ENCODE measurements around the gene IFT43. TPM values are rescaled to one million over a fixed set of nuclear protein-coding genes. Genes with fewer than 3 reads are reported as not detected.
"Not testable (repeated sequence)": the region's sequence is repeated elsewhere in the genome, so short reads cannot be mapped to it uniquely, and the experiment has no call there.

Gene IFT43
- total RNA-seq, 1 experiment from 2014 or later: 37.9 TPM

DNA sequence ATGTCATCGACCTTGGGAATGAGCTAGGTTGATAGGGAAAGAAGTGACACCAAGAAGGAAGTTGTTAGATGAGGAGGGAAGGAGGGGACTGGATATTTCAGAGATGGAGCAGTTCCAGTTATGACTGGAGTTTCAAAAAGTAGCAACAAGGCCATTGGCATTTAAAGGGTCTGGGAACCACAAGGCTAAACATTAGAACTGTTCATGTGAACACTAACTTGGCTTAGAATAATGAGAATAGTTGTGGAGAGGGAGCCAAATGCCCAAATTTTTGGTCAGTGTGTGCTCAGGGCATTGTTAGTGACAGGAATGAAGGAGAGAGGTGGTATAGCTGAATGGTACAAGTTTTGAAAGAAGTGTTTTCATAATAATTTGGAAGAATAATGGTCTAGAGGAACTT, 16.8 kb downstream of the IFT43 start:
- CTCF ChIA-PET: interaction anchor here (0.6 kb wide), 1 partner anchor 467 kb away, joined by 3 read pairs; no protein-coding TSS in a partner anchor
- Mint-ChIP-seq H3K4me1 (ENCODE audit: low read depth, unreplicated experiment) (no peaks in the 10 kb centered on the region), H3K27ac (ENCODE audit: unreplicated experiment) (no peak overlapping the region), H3K9me3 (ENCODE audit: low read depth, unreplicated experiment) (peaks cover 7% of the 10 kb centered on the region), H3K27me3 (ENCODE audit: unreplicated experiment) (no peaks in the 10 kb centered on the region), H3K36me3 (ENCODE audit: insufficient read depth, unreplicated experiment) (peaks cover 15% of the 10 kb centered on the region), H3K4me3 (ENCODE audit: low read depth, unreplicated experiment) (no peak overlapping the region)
- TF ChIP-seq, protein P1, sequence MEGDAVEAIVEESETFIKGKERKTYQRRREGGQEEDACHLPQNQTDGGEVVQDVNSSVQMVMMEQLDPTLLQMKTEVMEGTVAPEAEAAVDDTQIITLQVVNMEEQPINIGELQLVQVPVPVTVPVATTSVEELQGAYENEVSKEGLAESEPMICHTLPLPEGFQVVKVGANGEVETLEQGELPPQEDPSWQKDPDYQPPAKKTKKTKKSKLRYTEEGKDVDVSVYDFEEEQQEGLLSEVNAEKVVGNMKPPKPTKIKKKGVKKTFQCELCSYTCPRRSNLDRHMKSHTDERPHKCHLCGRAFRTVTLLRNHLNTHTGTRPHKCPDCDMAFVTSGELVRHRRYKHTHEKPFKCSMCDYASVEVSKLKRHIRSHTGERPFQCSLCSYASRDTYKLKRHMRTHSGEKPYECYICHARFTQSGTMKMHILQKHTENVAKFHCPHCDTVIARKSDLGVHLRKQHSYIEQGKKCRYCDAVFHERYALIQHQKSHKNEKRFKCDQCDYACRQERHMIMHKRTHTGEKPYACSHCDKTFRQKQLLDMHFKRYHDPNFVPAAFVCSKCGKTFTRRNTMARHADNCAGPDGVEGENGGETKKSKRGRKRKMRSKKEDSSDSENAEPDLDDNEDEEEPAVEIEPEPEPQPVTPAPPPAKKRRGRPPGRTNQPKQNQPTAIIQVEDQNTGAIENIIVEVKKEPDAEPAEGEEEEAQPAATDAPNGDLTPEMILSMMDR (IDR thresholded peaks at IDR 0.05; ENCODE audit: unreplicated experiment): no peak
- no TSS peak for BruUV-seq (replicated peaks)
- no peak for DNase-seq
- intact Hi-C loops (cut with micrococcal nuclease; ENCODE audit: unreplicated experiment): no loop called here

DNA sequence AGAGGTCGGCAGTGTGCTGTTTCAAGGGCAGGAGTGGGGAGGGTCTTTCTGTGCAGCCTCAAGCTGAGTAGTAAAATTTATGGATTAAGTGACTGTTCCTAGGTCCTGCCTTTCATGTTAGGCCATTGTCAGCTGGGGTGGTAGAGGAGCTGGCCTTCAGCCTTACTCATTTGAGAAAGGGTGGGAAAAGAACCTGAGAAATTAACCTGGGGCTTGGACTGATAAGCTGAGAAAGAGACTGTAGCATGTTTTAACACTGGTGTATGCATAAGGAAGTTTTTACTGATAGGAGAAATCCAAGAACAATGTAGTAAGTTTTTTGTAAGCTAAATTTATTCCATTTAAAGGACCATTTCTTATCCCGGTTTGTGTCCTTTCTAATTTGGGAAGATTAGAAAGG, 20.7 kb downstream of the IFT43 start:
- DNase-seq: no peak
- BruUV-seq (replicated peaks): no TSS peak
- Mint-ChIP-seq H3K27me3 (ENCODE audit: unreplicated experiment) (no peaks in the 10 kb centered on the region), H3K4me1 (ENCODE audit: low read depth, unreplicated experiment) (no peaks in the 10 kb centered on the region), H3K36me3 (ENCODE audit: insufficient read depth, unreplicated experiment) (peaks cover 5% of the 10 kb centered on the region), H3K27ac (ENCODE audit: unreplicated experiment) (no peak overlapping the region), H3K4me3 (ENCODE audit: low read depth, unreplicated experiment) (no peak overlapping the region), H3K9me3 (ENCODE audit: low read depth, unreplicated experiment) (peaks cover 7% of the 10 kb centered on the region)
- intact Hi-C loops (cut with micrococcal nuclease; ENCODE audit: unreplicated experiment): no loop called here
- TF ChIP-seq, protein P1 (IDR thresholded peaks at IDR 0.05; ENCODE audit: unreplicated experiment): no peak
- CTCF ChIA-PET: interaction anchor here (0.5 to 0.7 kb wide), 2 partner anchors 41 to 296 kb away, joined by 4 to 6 read pairs; no protein-coding TSS in a partner anchor

DNA sequence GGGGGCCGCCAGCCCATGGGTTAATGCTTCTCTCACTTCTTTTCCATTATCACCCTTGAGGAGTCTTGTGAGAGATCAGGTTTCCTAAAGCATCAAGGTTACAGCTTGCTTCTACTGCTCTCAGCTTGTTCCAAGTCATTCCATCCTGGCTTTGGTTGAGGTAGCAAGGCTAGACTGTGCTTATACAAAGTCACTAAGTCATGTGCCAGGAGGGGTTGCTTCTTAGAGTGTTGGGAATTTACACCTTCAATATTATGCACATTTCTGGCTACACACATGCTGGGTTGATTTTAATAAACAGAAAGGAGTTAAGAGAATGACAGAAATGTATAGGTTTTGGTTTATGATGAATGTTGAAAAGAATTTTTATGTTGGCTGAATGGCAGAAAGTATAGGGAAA, 21.8 kb downstream of the IFT43 start:
- Mint-ChIP-seq H3K4me1 (ENCODE audit: low read depth, unreplicated experiment) (no peaks in the 10 kb centered on the region), H3K27me3 (ENCODE audit: unreplicated experiment) (no peaks in the 10 kb centered on the region), H3K27ac (ENCODE audit: unreplicated experiment) (no peak overlapping the region), H3K4me3 (ENCODE audit: low read depth, unreplicated experiment) (no peak overlapping the region), H3K36me3 (ENCODE audit: insufficient read depth, unreplicated experiment) (peaks cover 5% of the 10 kb centered on the region), H3K9me3 (ENCODE audit: low read depth, unreplicated experiment) (peaks cover 7% of the 10 kb centered on the region)
- TF ChIP-seq, protein P1 (IDR thresholded peaks at IDR 0.05; ENCODE audit: unreplicated experiment): no peak
- CTCF ChIA-PET: no interaction called here
- BruUV-seq (replicated peaks): no TSS peak
- no peak for DNase-seq
- intact Hi-C loops (cut with micrococcal nuclease; ENCODE audit: unreplicated experiment): no loop called here

DNA sequence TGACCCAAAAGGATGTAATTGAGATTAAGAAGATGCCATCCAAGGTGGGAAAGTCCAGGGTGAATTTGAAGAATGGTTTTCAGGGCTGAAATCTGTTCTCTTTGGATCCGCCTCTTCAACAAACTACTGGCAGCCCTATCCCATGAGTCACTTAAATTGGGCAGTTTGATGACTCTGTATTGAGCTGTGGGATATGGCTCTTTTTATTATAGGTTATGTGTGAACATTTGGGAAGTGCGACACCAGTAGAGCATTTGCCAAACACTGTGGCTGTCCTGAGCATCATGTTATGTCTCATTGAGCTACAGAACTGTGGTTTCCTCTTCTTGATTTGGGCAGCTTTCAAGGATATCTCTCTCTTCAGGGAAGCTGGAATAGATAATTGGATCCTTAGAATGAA, 22.3 kb downstream of the IFT43 start:
- TF ChIP-seq, protein P1 (IDR thresholded peaks at IDR 0.05; ENCODE audit: unreplicated experiment): no peak
- Mint-ChIP-seq H3K36me3 (ENCODE audit: insufficient read depth, unreplicated experiment) (peaks cover 5% of the 10 kb centered on the region), H3K4me1 (ENCODE audit: low read depth, unreplicated experiment) (no peaks in the 10 kb centered on the region), H3K4me3 (ENCODE audit: low read depth, unreplicated experiment) (no peak overlapping the region), H3K9me3 (ENCODE audit: low read depth, unreplicated experiment) (peaks cover 3% of the 10 kb centered on the region), H3K27me3 (ENCODE audit: unreplicated experiment) (no peaks in the 10 kb centered on the region), H3K27ac (ENCODE audit: unreplicated experiment) (no peak overlapping the region)
- CTCF ChIA-PET: no interaction called here
- intact Hi-C loops (cut with micrococcal nuclease; ENCODE audit: unreplicated experiment): no loop called here
- no peak for DNase-seq
- no TSS peak for BruUV-seq (replicated peaks)

DNA sequence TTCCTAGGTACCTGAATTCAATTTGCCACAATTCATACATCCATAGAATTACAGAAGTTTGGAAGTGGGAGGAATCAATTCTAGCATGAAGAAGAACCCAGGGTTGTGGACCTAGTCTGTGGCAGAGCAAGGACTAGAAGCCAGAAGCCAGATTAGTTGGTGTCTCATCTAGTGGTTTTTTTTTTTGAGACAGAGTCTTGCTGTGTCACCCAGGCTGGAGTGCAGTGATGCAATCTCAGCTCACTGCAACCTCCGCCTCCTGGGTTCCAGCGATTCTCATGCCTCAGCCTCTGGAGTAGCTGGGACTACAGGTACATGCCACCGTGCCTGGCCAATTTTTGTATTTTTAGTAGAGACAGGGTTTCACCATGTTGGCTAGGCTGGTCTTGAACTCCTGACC, 24.1 kb downstream of the IFT43 start:
- H3K27me3 Mint-ChIP-seq (ENCODE audit: unreplicated experiment); DNase-seq; H3K4me1 Mint-ChIP-seq (ENCODE audit: low read depth, unreplicated experiment); H3K36me3 Mint-ChIP-seq (ENCODE audit: insufficient read depth, unreplicated experiment); BruUV-seq (replicated peaks); H3K27ac Mint-ChIP-seq (ENCODE audit: unreplicated experiment); H3K9me3 Mint-ChIP-seq (ENCODE audit: low read depth, unreplicated experiment); CTCF ChIA-PET; intact Hi-C loops (cut with micrococcal nuclease; ENCODE audit: unreplicated experiment); H3K4me3 Mint-ChIP-seq (ENCODE audit: low read depth, unreplicated experiment): not testable (repeated sequence)

Data from Calu3 (cell line).